Measurements from ENCODE around the gene TLE2.
A peak's percentile ranks its signal among the peaks of the same experiment; 100 is the strongest.

TLE2 gene

GRCh38 chr19:2963122-2963521, 66.0 kb downstream of the TLE2 start:
- H3K36me3 Mint-ChIP-seq (ENCODE audit: low read depth) = no peaks in the 10 kb centered on the region
- H3K27me3 Mint-ChIP-seq (ENCODE audit: low read depth, poor library complexity) = peaks cover 72% of the 10 kb centered on the region
- no peak overlapping the region for H3K4me3 Mint-ChIP-seq
- H3K4me1 Mint-ChIP-seq = no peaks in the 10 kb centered on the region
- no peak overlapping the region for H3K27ac Mint-ChIP-seq
- TF ChIP-seq CTCF (IDR thresholded peaks at IDR 0.05) = no peak
- H3K9me3 Mint-ChIP-seq = peaks cover 12% of the 10 kb centered on the region
- DNase-seq = no peak

GRCh38 chr19:2962018-2962670, 66.9 kb downstream of the TLE2 start:
- no peaks in the 10 kb centered on the region for H3K4me1 Mint-ChIP-seq
- TF ChIP-seq CTCF (IDR thresholded peaks at IDR 0.05) = peak; percentile 70
- no peaks in the 10 kb centered on the region for H3K36me3 Mint-ChIP-seq (ENCODE audit: low read depth)
- H3K27me3 Mint-ChIP-seq (ENCODE audit: low read depth, poor library complexity) = peaks cover 72% of the 10 kb centered on the region
- H3K9me3 Mint-ChIP-seq = peaks cover 10% of the 10 kb centered on the region
- no peak overlapping the region for H3K27ac Mint-ChIP-seq
- H3K4me3 Mint-ChIP-seq = no peak overlapping the region
- DNase-seq = peak; percentile 61

- TF ChIP-seq CTCF (IDR thresholded peaks at IDR 0.05) = no peak
Measured at GRCh38 chr19:2960120-2960519, 69.0 kb downstream of the TLE2 start.

GRCh38 chr19:2957160-2957559, 71.9 kb downstream of the TLE2 start:
- peaks cover 53% of the 10 kb centered on the region for H3K27me3 Mint-ChIP-seq (ENCODE audit: low read depth, poor library complexity)
- H3K4me3 Mint-ChIP-seq = no peak overlapping the region
- no peak overlapping the region for H3K27ac Mint-ChIP-seq
- no peak for DNase-seq
- no peaks in the 10 kb centered on the region for H3K36me3 Mint-ChIP-seq (ENCODE audit: low read depth)
- H3K9me3 Mint-ChIP-seq = no peaks in the 10 kb centered on the region
- no peak for TF ChIP-seq CTCF (IDR thresholded peaks at IDR 0.05)
- no peaks in the 10 kb centered on the region for H3K4me1 Mint-ChIP-seq

More at GRCh38 chr19:2960120-2960519, 69.0 kb downstream of the TLE2 start:
- no peak overlapping the region for H3K27ac Mint-ChIP-seq
- H3K9me3 Mint-ChIP-seq = peaks cover 4% of the 10 kb centered on the region
- H3K4me3 Mint-ChIP-seq = no peak overlapping the region
- H3K36me3 Mint-ChIP-seq (ENCODE audit: low read depth) = no peaks in the 10 kb centered on the region
- peaks cover 64% of the 10 kb centered on the region for H3K27me3 Mint-ChIP-seq (ENCODE audit: low read depth, poor library complexity)
- H3K4me1 Mint-ChIP-seq = no peaks in the 10 kb centered on the region
- DNase-seq = no peak

- peaks cover 18% of the 10 kb centered on the region for H3K4me1 Mint-ChIP-seq
- TF ChIP-seq CTCF (IDR thresholded peaks at IDR 0.05) = no peak
- no peaks in the 10 kb centered on the region for H3K9me3 Mint-ChIP-seq
- no peak overlapping the region for H3K4me3 Mint-ChIP-seq
- H3K36me3 Mint-ChIP-seq (ENCODE audit: low read depth) = peaks cover 10% of the 10 kb centered on the region
- H3K27ac Mint-ChIP-seq = no peak overlapping the region
- H3K27me3 Mint-ChIP-seq (ENCODE audit: low read depth, poor library complexity) = peaks cover 29% of the 10 kb centered on the region
- no peak for DNase-seq
Measured at GRCh38 chr19:2952953-2953481, 76.1 kb downstream of the TLE2 start.
